ENCODE results near the gene MMP7. TPM values are rescaled to one million over a fixed set of nuclear protein-coding genes. Genes with fewer than 3 reads are reported as not detected.

The MMP7 gene
- total and polyA plus RNA-seq, 4 donors = 0.99 to 1.8 (median 1.4) TPM; not detected in 1

DNA sequence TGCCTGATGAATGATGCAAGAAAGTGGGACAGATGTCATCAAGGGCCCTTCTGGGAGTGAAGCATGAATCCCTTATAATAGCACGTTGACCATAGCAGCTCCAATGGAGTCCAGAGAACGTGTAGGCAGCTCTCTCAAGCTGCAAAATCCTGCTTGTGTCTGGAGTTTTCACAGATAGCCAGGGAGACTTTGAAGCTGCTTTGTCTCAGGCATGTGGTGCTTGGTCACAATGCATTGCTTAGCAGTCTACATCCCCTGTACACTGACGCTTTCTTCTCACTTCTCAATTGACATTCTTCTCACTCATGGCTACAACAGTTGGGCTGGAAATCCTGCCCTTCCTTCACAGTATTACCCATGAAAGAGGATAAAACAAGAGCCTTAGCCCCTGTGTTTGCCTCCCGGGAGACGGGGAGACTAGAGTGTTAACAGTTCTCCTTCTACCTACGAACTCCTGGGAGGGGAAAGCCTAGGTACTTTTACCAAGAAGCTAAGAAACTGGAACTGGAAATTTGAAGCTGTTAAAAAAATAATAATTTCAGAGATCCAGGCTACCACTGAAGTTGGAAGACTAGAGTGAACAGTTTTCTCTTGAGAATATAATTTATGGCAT is 20.7 kb upstream of the MMP7 start:
- Histone ChIP-seq H3K4me3 (ENCODE audit: low read depth in 1 of 3, low read length in 3 of 3) (no peak overlapping the region), H3K4me1 (ENCODE audit: control insufficient read depth in 4 of 4, insufficient read depth in 4 of 4, low read length in 3 of 4) (no peaks in the 10 kb centered on the region), H3K36me3 (ENCODE audit: control insufficient read depth in 4 of 4, insufficient read depth in 3 of 4, low read depth in 1 of 4, low read length in 3 of 4) (no peaks in the 10 kb centered on the region), H3K27me3 (ENCODE audit: control insufficient read depth in 4 of 4, insufficient read depth in 4 of 4, low read length in 3 of 4) (peaks cover 0 to 2% (median 0%) of the 10 kb centered on the region in 4 donors), H3K9ac (ENCODE audit: low read depth in 1 of 2, low read length in 2 of 2) (no peak overlapping the region), H3K27ac (ENCODE audit: low read depth in 1 of 2, low read length in 2 of 2) (no peak overlapping the region), H3K9me3 (ENCODE audit: control insufficient read depth in 4 of 4, low read length in 3 of 4) (no peaks in the 10 kb centered on the region)
- TF ChIP-seq NR2F2 (IDR thresholded peaks at IDR 0.05) (no peak), RXRA (IDR thresholded peaks at IDR 0.05) (no peak), MAX (IDR thresholded peaks at IDR 0.05) (no peak), FOXA1 (IDR thresholded peaks at IDR 0.05) (no peak), ZBTB33 (IDR thresholded peaks at IDR 0.05) (no peak), TAF1 (conservative IDR thresholded peaks at IDR 0.05) (no peak), GABPA (IDR thresholded peaks at IDR 0.05 in 1 of 2, conservative IDR thresholded peaks at IDR 0.05 in 1 of 2) (no peak), HNF4A (conservative IDR thresholded peaks at IDR 0.05) (no peak), RAD21 (IDR thresholded peaks at IDR 0.05) (no peak), YY1 (IDR thresholded peaks at IDR 0.05) (no peak), JUND (IDR thresholded peaks at IDR 0.05) (no peak), EGR1 (IDR thresholded peaks at IDR 0.05; ENCODE audit: low read depth in 2 of 2) (no peak), CTCF (IDR thresholded peaks at IDR 0.05; ENCODE audit: low read depth, low read length, missing input control) (no peak), SP1 (IDR thresholded peaks at IDR 0.05) (no peak), REST (IDR thresholded peaks at IDR 0.05) (no peak), FOXA2 (IDR thresholded peaks at IDR 0.05) (no peak), HNF4G (IDR thresholded peaks at IDR 0.05) (no peak)
- TF ChIP-seq, protein P1, sequence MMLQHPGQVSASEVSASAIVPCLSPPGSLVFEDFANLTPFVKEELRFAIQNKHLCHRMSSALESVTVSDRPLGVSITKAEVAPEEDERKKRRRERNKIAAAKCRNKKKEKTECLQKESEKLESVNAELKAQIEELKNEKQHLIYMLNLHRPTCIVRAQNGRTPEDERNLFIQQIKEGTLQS (IDR thresholded peaks at IDR 0.05) = no peak
- 67% methylated on average over 6 of the region's 6 CpGs for WGBS
- no peak for DNase-seq (ENCODE audit: low spot score)
